Heart left ventricle (tissue), 13 donors: ENCODE results near the gene CDC14B.

ENCODE experiments used
- CTCF ChIP-seq, 12 donors: fragments of 200-600 bp; sonication (generic) in 4 of 12; IDR thresholded peaks; one replicate each; pipeline versions ENCODE4 v1.5.0 to v1.8.0; 2018 to 2022; ENCODE audit warnings: antibody characterized with exemption in 12 of 12, mild to moderate bottlenecking in 5 of 12
- POLR2A ChIP-seq, 2 donors: fragments of 450-650 bp; IDR thresholded peaks; one replicate each; pipeline ENCODE4 v1.6.1; 2017; ENCODE audit warnings: antibody characterized with exemption in 2 of 2, mild to moderate bottlenecking in 2 of 2, moderate library complexity in 2 of 2
- donor health status: ischemic (EF 13 %, LVEDD 7.1; RV severe dilation, severe dysfunction).
- donor health status: DM: no; HTN: yes; CAD: no.
- donor health status: DM: no; HTN: no; CAD: no.
- donor health status: ischemic (EF 25% LVEDD 6.9; RV normal size, moderate dysfunction).
- donor health status: ischemic (EF 25% LVEDD 5.7; RV mildly dilated, moderate dysfunction).
- donor health status: ischemic (EF 35%, LVEDD 5.7; RV mildly dilated, moderate dysfunction).
- donor health status: nonischemic (EF 11% LVEDD 7.7; RV severe dilation, severe dysfunction).
- donor health status: DM: yes; HTN: yes; CAD: no.
- donor health status: PGD.
- donor health status: ischemic (EF 29% LVEDD 5.4; RV normal size, mild dysfunction).
- donor health status: nonischemic (EF 23%, LVEDD 6.1; RV moderate dilation, normal function).

GRCh38 chr9:96461336-96461735 is 158.3 kb downstream of the CDC14B start:
- no peak for TF ChIP-seq POLR2A (IDR thresholded peaks at IDR 0.05)
- TF ChIP-seq CTCF (IDR thresholded peaks at IDR 0.05) = no peak
